Upper lobe of left lung (tissue), 6 donors: Measurements from ENCODE around the gene SLC27A4. TPM values are rescaled to one million over a fixed set of nuclear protein-coding genes. Genes with fewer than 3 reads are reported as not detected.
A peak's percentile ranks its signal among the peaks of the same experiment; 100 is the strongest.

Source experiments
- ATAC-seq, 2 donors: fragments of 200-7000 bp; cut with Tn5 transposase; one replicate each; pipeline ENCODE4 v1.9.1; 2022; ENCODE audit warnings: mild to moderate bottlenecking in 2 of 2, moderate library complexity in 2 of 2; ENCODE audit not compliant: low FRiP score in 2 of 2
- DNase-seq, 2 donors: peaks; one replicate each; pipeline ENCODE4 v3.0.0-alpha.2; 2019 to 2020
- H3K27ac ChIP-seq, 4 donors: fragments of 200-600 bp; sonication (generic); one replicate each; pipeline ENCODE4 v1.5.1; 2016 to 2019
- H3K27me3 ChIP-seq, 4 donors: fragments of 200-600 bp; sonication (generic); one replicate each; pipeline ENCODE4 v1.5.1; 2017 to 2019
- H3K36me3 ChIP-seq, 4 donors: fragments of 200-600 bp; sonication (generic); one replicate each; pipeline ENCODE4 v1.5.1; 2016 to 2019
- H3K4me1 ChIP-seq, 4 donors: fragments of 200-600 bp; sonication (generic); one replicate each; pipeline ENCODE4 v1.5.1; 2018 to 2019
- H3K4me3 ChIP-seq, 4 donors: fragments of 200-600 bp; sonication (generic); one replicate each; pipeline ENCODE4 v1.5.1; 2017 to 2019; ENCODE audit warnings: mild to moderate bottlenecking in 2 of 4, moderate library complexity in 1 of 4
- H3K9me3 ChIP-seq, 4 donors: fragments of 200-600 bp; sonication (generic); one replicate each; pipeline ENCODE4 v1.5.1; 2018 to 2019
- CTCF ChIP-seq, 6 experiments: fragments of 450-650 bp in 4 of 6; fragments of 200-600 bp in 2 of 6; sonication (generic) in 2 of 6; IDR thresholded peaks; one replicate each; pipeline ENCODE4 v1.5.1; 2016 to 2019; ENCODE audit warnings: antibody characterized with exemption in 6 of 6
- EP300 ChIP-seq, 4 donors: sonication (generic); formaldehyde crosslinking; IDR thresholded peaks; one replicate each; pipeline ENCODE4 v1.5.1; 2017; ENCODE audit warnings: antibody characterized with exemption in 4 of 4, control low read depth in 2 of 4
- POLR2A ChIP-seq, 4 donors: fragments of 450-650 bp; IDR thresholded peaks; one replicate each; pipeline ENCODE4 v1.5.1; 2016 to 2017; ENCODE audit warnings: antibody characterized with exemption in 4 of 4, mild to moderate bottlenecking in 2 of 4
- POLR2AphosphoS5 ChIP-seq, 2 donors: sonication (generic); formaldehyde crosslinking; IDR thresholded peaks; one replicate each; pipeline ENCODE4 v1.5.1; 2017; ENCODE audit warnings: antibody characterized with exemption in 2 of 2
- WGBS, 2 donors: methylation state at CpG; one replicate each; pipeline ENCODE4 v1.1.5; 2017 to 2018; 5-methylcytosine and 5-hydroxymethylcytosine counted together
- total RNA-seq, 6 donors: library from RNA; depleted of rRNA in 4 of 6; stranded (reverse); fragments of >200 nt in 4 of 6; gene quantifications; one replicate each; pipeline versions ENCODE4 v1.1.0 to v1.2.1, GENCODE V29; 2016 to 2021
- donor health status: DM: no; HTN: no; CAD: no; lungs with moderate emphysema.
- donor health status: DM: no; HTN: yes; CAD: no; lungs with severe emphysema.

The SLC27A4 gene
- total RNA-seq, 6 donors from 2014 or later = 17.8 to 30.1 (median 19.5) TPM

GRCh38 chr9:128365525-128365924, 25.2 kb downstream of the SLC27A4 start:
- Histone ChIP-seq H3K27me3 (no peaks in the 10 kb centered on the region), H3K4me1 (peaks cover 20 to 29% (median 28%) of the 10 kb centered on the region in 4 donors), H3K4me3 (no peak overlapping the region), H3K27ac (peak overlapping the region in 1 of 4 donors; percentile 65), H3K9me3 (no peaks in the 10 kb centered on the region), H3K36me3 (no peaks in the 10 kb centered on the region)
- TF ChIP-seq EP300 (IDR thresholded peaks at IDR 0.05) (no peak), POLR2AphosphoS5 (IDR thresholded peaks at IDR 0.05) (no peak), CTCF (IDR thresholded peaks at IDR 0.05) (no peak), POLR2A (IDR thresholded peaks at IDR 0.05) (no peak)
- DNase-seq (no peak), ATAC-seq (no peak)
- WGBS, 2 donors = 89 to 97% methylated on average over 3 to 4 of the region's 4 CpGs

- H3K27me3 ChIP-seq = no peaks in the 10 kb centered on the region
- H3K4me1 ChIP-seq = peaks cover 26 to 30% (median 28%) of the 10 kb centered on the region in 4 donors
- DNase-seq (no peak), ATAC-seq (no peak)
- H3K9me3 ChIP-seq = no peaks in the 10 kb centered on the region
- H3K36me3 ChIP-seq = no peaks in the 10 kb centered on the region
- no peak for TF ChIP-seq POLR2A (IDR thresholded peaks at IDR 0.05)
- TF ChIP-seq EP300 (IDR thresholded peaks at IDR 0.05) = no peak
- no peak for TF ChIP-seq CTCF (IDR thresholded peaks at IDR 0.05)
- TF ChIP-seq POLR2AphosphoS5 (IDR thresholded peaks at IDR 0.05) = no peak
- no peak overlapping the region for H3K27ac ChIP-seq
- H3K4me3 ChIP-seq = no peak overlapping the region
- WGBS, 2 donors = 93 to 94% methylated on average over 9 of the region's 9 CpGs
Observed at GRCh38 chr9:128369024-128369706, 28.8 kb downstream of the SLC27A4 start.

- peaks cover 17 to 24% (median 19%) of the 10 kb centered on the region in 4 donors for H3K4me1 ChIP-seq
- H3K36me3 ChIP-seq = peaks cover 0 to 5% (median 0%) of the 10 kb centered on the region in 4 donors
- DNase-seq (no peak), ATAC-seq (no peak)
- no peaks in the 10 kb centered on the region for H3K9me3 ChIP-seq
- H3K27me3 ChIP-seq = no peaks in the 10 kb centered on the region
- H3K27ac ChIP-seq = peak overlapping the region; percentile 87 to 94 (median 90)
- no peak for TF ChIP-seq CTCF (IDR thresholded peaks at IDR 0.05)
- no peak for TF ChIP-seq EP300 (IDR thresholded peaks at IDR 0.05)
- TF ChIP-seq POLR2AphosphoS5 (IDR thresholded peaks at IDR 0.05) = no peak
- TF ChIP-seq POLR2A (IDR thresholded peaks at IDR 0.05) = no peak
- H3K4me3 ChIP-seq = peak overlapping the region in 3 of 4 donors; percentile 70 to 87 (median 74)
Observed at GRCh38 chr9:128370367-128370751, 30.0 kb downstream of the SLC27A4 start.

- Histone ChIP-seq H3K27ac (peak within 1 kb of the TSS; percentile 87 to 94 (median 90)), H3K4me1 (peaks cover 17 to 24% (median 19%) of the 10 kb centered on the region in 4 donors), H3K36me3 (peaks cover 0 to 10% (median 0%) of the 10 kb centered on the region in 4 donors), H3K9me3 (no peaks in the 10 kb centered on the region), H3K27me3 (no peaks in the 10 kb centered on the region), H3K4me3 (peak within 1 kb of the TSS; percentile 70 to 87 (median 72))
- 1% methylated on average over 18 to 51 of the region's 55 CpGs for WGBS, 2 donors
- peak; percentile 96 to 97 for DNase-seq
- peak in 1 of 4 donors; percentile 18 for TF ChIP-seq EP300 (IDR thresholded peaks at IDR 0.05)
- no peak for TF ChIP-seq CTCF (IDR thresholded peaks at IDR 0.05)
- peak in 3 of 4 donors; percentile 69 to 94 (median 88) for TF ChIP-seq POLR2A (IDR thresholded peaks at IDR 0.05)
- peak; percentile 79 to 81 for TF ChIP-seq POLR2AphosphoS5 (IDR thresholded peaks at IDR 0.05)
- ATAC-seq = peak; percentile 97 to 98
Observed at GRCh38 chr9:128370752-128371629, 30.7 kb downstream of the SLC27A4 start, which contains the start of gene URM1. Gene URM1 (plus strand): TSS chr9:128371374. CDS start chr9:128371381, 7 bp downstream.
